Measurements from ENCODE around the gene CCDC78. TPM values are rescaled to one million over a fixed set of nuclear protein-coding genes. Genes with fewer than 3 reads are reported as not detected.

Gene CCDC78
- total RNA-seq, 1 donor from 2014 or later, result 0.78 TPM

- no peak for DNase-seq
- TF ChIP-seq, protein P1, sequence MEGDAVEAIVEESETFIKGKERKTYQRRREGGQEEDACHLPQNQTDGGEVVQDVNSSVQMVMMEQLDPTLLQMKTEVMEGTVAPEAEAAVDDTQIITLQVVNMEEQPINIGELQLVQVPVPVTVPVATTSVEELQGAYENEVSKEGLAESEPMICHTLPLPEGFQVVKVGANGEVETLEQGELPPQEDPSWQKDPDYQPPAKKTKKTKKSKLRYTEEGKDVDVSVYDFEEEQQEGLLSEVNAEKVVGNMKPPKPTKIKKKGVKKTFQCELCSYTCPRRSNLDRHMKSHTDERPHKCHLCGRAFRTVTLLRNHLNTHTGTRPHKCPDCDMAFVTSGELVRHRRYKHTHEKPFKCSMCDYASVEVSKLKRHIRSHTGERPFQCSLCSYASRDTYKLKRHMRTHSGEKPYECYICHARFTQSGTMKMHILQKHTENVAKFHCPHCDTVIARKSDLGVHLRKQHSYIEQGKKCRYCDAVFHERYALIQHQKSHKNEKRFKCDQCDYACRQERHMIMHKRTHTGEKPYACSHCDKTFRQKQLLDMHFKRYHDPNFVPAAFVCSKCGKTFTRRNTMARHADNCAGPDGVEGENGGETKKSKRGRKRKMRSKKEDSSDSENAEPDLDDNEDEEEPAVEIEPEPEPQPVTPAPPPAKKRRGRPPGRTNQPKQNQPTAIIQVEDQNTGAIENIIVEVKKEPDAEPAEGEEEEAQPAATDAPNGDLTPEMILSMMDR (IDR thresholded peaks at IDR 0.05), result no peak
- Histone ChIP-seq H3K9me3 (no peaks in the 10 kb centered on the region), H3K4me3 (no peak overlapping the region), H3K27ac (no peak overlapping the region), H3K4me1 (peaks cover 46% of the 10 kb centered on the region), H3K27me3 (no peaks in the 10 kb centered on the region), H3K36me3 (peaks cover 14% of the 10 kb centered on the region)
- intact Hi-C loops (cut with DNase I), result no loop called here
- ATAC-seq, result no peak
Observed at GRCh38 chr16:686459-687260, 39.6 kb downstream of the CCDC78 start.

DNA sequence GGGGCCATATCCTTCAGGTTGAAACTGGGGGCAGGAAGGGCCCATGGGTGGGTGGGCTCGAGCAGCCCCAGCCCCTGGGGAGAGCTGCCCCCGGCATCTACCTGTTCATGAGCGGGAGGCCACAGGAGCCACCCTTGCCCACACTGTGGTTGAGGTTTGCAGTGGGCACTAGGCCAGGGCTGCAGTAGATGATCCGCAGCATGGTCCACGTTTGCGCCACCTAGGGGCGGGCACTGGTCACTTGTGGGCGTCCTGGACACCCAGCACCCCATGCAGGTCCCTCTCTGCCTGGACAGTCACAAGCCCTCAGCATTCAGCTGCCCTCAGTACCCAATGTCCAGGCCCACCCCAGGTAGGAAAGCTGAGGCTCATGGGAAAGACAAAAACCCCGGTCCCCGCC lies 40.3 kb downstream of the CCDC78 start:
- ATAC-seq (peak; percentile 1), DNase-seq (no peak)
- Histone ChIP-seq H3K4me3 (no peak overlapping the region), H3K4me1 (peaks cover 53% of the 10 kb centered on the region), H3K27ac (no peak overlapping the region), H3K27me3 (no peaks in the 10 kb centered on the region), H3K9me3 (no peaks in the 10 kb centered on the region), H3K36me3 (peaks cover 17% of the 10 kb centered on the region)
- intact Hi-C loops (cut with DNase I), result no loop called here
- TF ChIP-seq, protein P1 (IDR thresholded peaks at IDR 0.05), result peak; percentile 41

- H3K36me3 ChIP-seq, result peaks cover 17% of the 10 kb centered on the region
- H3K4me1 ChIP-seq, result peaks cover 50% of the 10 kb centered on the region
- H3K4me3 ChIP-seq, result peak overlapping the region; percentile 75
- no peaks in the 10 kb centered on the region for H3K27me3 ChIP-seq
- TF ChIP-seq, protein P1 (IDR thresholded peaks at IDR 0.05), result no peak
- no peaks in the 10 kb centered on the region for H3K9me3 ChIP-seq
- H3K27ac ChIP-seq, result peak overlapping the region; percentile 86
- DNase-seq (no peak), ATAC-seq (no peak)
- intact Hi-C loops (cut with DNase I), result no loop called here
Observed at GRCh38 chr16:684961-685696, 41.1 kb downstream of the CCDC78 start.

- no peaks in the 10 kb centered on the region for H3K9me3 ChIP-seq
- H3K27ac ChIP-seq, result peak within 1 kb of the TSS; percentile 86
- H3K4me3 ChIP-seq, result peak within 1 kb of the TSS; percentile 75
- peaks cover 45% of the 10 kb centered on the region for H3K4me1 ChIP-seq
- DNase-seq, result peak; percentile 99
- H3K36me3 ChIP-seq, result peaks cover 17% of the 10 kb centered on the region
- TF ChIP-seq, protein P1 (IDR thresholded peaks at IDR 0.05), result no peak
- intact Hi-C loops (cut with DNase I), result no loop called here
- no peaks in the 10 kb centered on the region for H3K27me3 ChIP-seq
- ATAC-seq, result peak; percentile 76
Observed at GRCh38 chr16:684071-684794, 42.0 kb downstream of the CCDC78 start, which contains the start of gene JMJD8. Gene JMJD8 (minus strand): TSS chr16:684334. CDS start chr16:684319, 15 bp downstream.

GRCh38 chr16:683396-684070 lies 42.7 kb downstream of the CCDC78 start:
- DNase-seq, result no peak
- ATAC-seq, result no peak
- Histone ChIP-seq H3K9me3 (no peaks in the 10 kb centered on the region), H3K4me3 (peak overlapping the region; percentile 75), H3K4me1 (peaks cover 38% of the 10 kb centered on the region), H3K27ac (peak overlapping the region; percentile 86), H3K27me3 (no peaks in the 10 kb centered on the region), H3K36me3 (peaks cover 17% of the 10 kb centered on the region)
- intact Hi-C loops (cut with DNase I), result no loop called here
- TF ChIP-seq, protein P1 (IDR thresholded peaks at IDR 0.05), result no peak

Data from upper lobe of right lung (tissue), 1 donor.